Stimulated activated CD4-positive, alpha-beta T cell treated with anti-CD3 and anti-CD28 coated beads, Interleukin-4, amount 100 ng/mL, for 24 hours (primary cell): ENCODE results near the gene YPEL3.
A peak's percentile ranks its signal among the peaks of the same experiment; 100 is the strongest.
"Not testable (repeated sequence)": the region's sequence is repeated elsewhere in the genome, so short reads cannot be mapped to it uniquely, and the experiment has no call there.

Experiments
- DNase-seq: peaks from one replicate; pipeline ENCODE4 v3.0.0-alpha.2; 2020

The YPEL3 gene

GRCh38 chr16:30116291-30117207, 20.5 kb upstream of the YPEL3 start:
- no peak for DNase-seq

GRCh38 chr16:30115238-30115637, 19.2 kb upstream of the YPEL3 start:
- no peak for DNase-seq

GRCh38 chr16:30114833-30115232, 18.8 kb upstream of the YPEL3 start:
- not testable (repeated sequence) for DNase-seq

- no peak for DNase-seq
Observed at GRCh38 chr16:30114411-30114810, 18.4 kb upstream of the YPEL3 start.

GRCh38 chr16:30113711-30114333, 17.8 kb upstream of the YPEL3 start:
- DNase-seq = no peak

GRCh38 chr16:30113031-30113710, 17.2 kb upstream of the YPEL3 start, which contains the start of gene GDPD3:
Gene GDPD3, minus strand, starts transcription at chr16:30113537. Its CDS starts 59 bp downstream, at chr16:30113478.
- DNase-seq = no peak

GRCh38 chr16:30112197-30113030, 16.4 kb upstream of the YPEL3 start:
- peak; percentile 70 for DNase-seq

GRCh38 chr16:30110661-30111060, 14.6 kb upstream of the YPEL3 start:
- DNase-seq = no peak

- no peak for DNase-seq
Observed at GRCh38 chr16:30108059-30108850, 12.2 kb upstream of the YPEL3 start.

- no peak for DNase-seq
Observed at GRCh38 chr16:30104492-30104891, 8.5 kb upstream of the YPEL3 start.

- no peak for DNase-seq
Observed at GRCh38 chr16:30104090-30104489, 8.1 kb upstream of the YPEL3 start.

GRCh38 chr16:30096862-30097563, 1.0 kb upstream of the YPEL3 start:
- DNase-seq = no peak

- no peak for DNase-seq
Observed at GRCh38 chr16:30095166-30096078, 591 bp downstream of the YPEL3 start.

- no peak for DNase-seq
Observed at GRCh38 chr16:30094541-30095165, 1.4 kb downstream of the YPEL3 start.

- DNase-seq = peak; percentile 66
Observed at GRCh38 chr16:30092373-30093010, 3.5 kb downstream of the YPEL3 start.

- peak; percentile 93 for DNase-seq
Observed at GRCh38 chr16:30091474-30092372, 4.3 kb downstream of the YPEL3 start, which contains the start of gene TBX6. Gene TBX6, minus strand, starts transcription at chr16:30091924. Its CDS starts 731 bp downstream, at chr16:30091193.

- DNase-seq = no peak
Observed at GRCh38 chr16:30090610-30091331, 5.2 kb downstream of the YPEL3 start.
